Osteoblast (primary cell): ENCODE measurements around the gene SNX6. TPM values are rescaled to one million over a fixed set of nuclear protein-coding genes. Genes with fewer than 3 reads are reported as not detected.
"Not testable (repeated sequence)": the region's sequence is repeated elsewhere in the genome, so short reads cannot be mapped to it uniquely, and the experiment has no call there.

Experiments used
- DNase-seq: peaks from one replicate; pipeline ENCODE4 v3.0.0; 2011; ENCODE audit warnings: low spot score, mixed read lengths; ENCODE audit not compliant: insufficient read length; ENCODE audit errors: missing footprints
- H2AFZ ChIP-seq: 2 replicates; pipeline ENCODE4 v1.6.0; 2011; ENCODE audit warnings: mild to moderate bottlenecking, low read length
- H3K27ac ChIP-seq: 2 replicates; pipeline ENCODE4 v1.5.1; 2011; ENCODE audit warnings: mild to moderate bottlenecking, low read depth, low read length, moderate library complexity
- H3K27me3 ChIP-seq: 2 replicates; pipeline ENCODE4 v1.6.0; 2012; ENCODE audit warnings: mild to moderate bottlenecking, control low read depth, inconsistent platforms, low read length, moderate library complexity; ENCODE audit not compliant: insufficient read depth
- H3K36me3 ChIP-seq: 2 replicates; pipeline ENCODE4 v1.5.1; 2011; ENCODE audit warnings: mild to moderate bottlenecking, low read length, control low read depth, moderate library complexity; ENCODE audit not compliant: insufficient read depth
- H3K4me1 ChIP-seq: 2 replicates; pipeline ENCODE4 v1.5.1; 2011; ENCODE audit warnings: mild to moderate bottlenecking, low read length, control low read depth, moderate library complexity; ENCODE audit not compliant: insufficient read depth
- H3K4me2 ChIP-seq: 2 replicates; pipeline ENCODE4 v1.6.0; 2011; ENCODE audit warnings: mild to moderate bottlenecking, low read length; ENCODE audit not compliant: insufficient read depth
- H3K4me3 ChIP-seq: fragments of 200-600 bp; sonication (generic); 3 replicates; pipeline ENCODE4 v1.5.1; 2012; ENCODE audit warnings: mild to moderate bottlenecking, low read length, inconsistent platforms; ENCODE audit not compliant: insufficient read depth
- H3K79me2 ChIP-seq: 2 replicates; pipeline ENCODE4 v1.6.0; 2012; ENCODE audit warnings: mild to moderate bottlenecking, low read length, control low read depth, inconsistent platforms; ENCODE audit not compliant: insufficient read depth
- H3K9me3 ChIP-seq: 2 replicates; pipeline ENCODE4 v1.5.1; 2011; ENCODE audit warnings: low read depth, low read length, control low read depth
- H4K20me1 ChIP-seq: 2 replicates; pipeline ENCODE4 v1.6.0; 2012; ENCODE audit warnings: mild to moderate bottlenecking, low read length, control low read depth; ENCODE audit not compliant: insufficient read depth
- CTCF ChIP-seq: IDR thresholded peaks from 2 replicates; pipeline ENCODE4 v1.5.1; 2011; ENCODE audit warnings: mild to moderate bottlenecking, low read depth, low read length, moderate library complexity; ENCODE audit errors: extremely low read depth
- total RNA-seq: library from RNA; depleted of rRNA; stranded (reverse); fragments of >200 nt; gene quantifications from 2 replicates; pipeline ENCODE4 v1.2.3, GENCODE V29; 2012

The SNX6 gene
- total RNA-seq, 1 donor, result 177 TPM

GRCh38 chr14:34571771-34572170 lies 58.2 kb downstream of the SNX6 start:
- Histone ChIP-seq H3K36me3 (peaks cover 75% of the 10 kb centered on the region), H3K4me1 (no peaks in the 10 kb centered on the region), H2AFZ (no peak overlapping the region), H4K20me1 (no peaks in the 10 kb centered on the region), H3K4me2 (no peak overlapping the region), H3K9me3 (no peaks in the 10 kb centered on the region), H3K27ac (no peak overlapping the region), H3K4me3 (no peak overlapping the region), H3K27me3 (no peaks in the 10 kb centered on the region), H3K79me2 (no peaks in the 10 kb centered on the region)
- no peak for TF ChIP-seq CTCF
- no peak for DNase-seq

GRCh38 chr14:34569750-34570149 lies 60.2 kb downstream of the SNX6 start:
- no peak overlapping the region for H3K4me2 ChIP-seq
- no peaks in the 10 kb centered on the region for H4K20me1 ChIP-seq
- no peak overlapping the region for H3K4me3 ChIP-seq
- no peaks in the 10 kb centered on the region for H3K79me2 ChIP-seq
- H3K27ac ChIP-seq, result no peak overlapping the region
- no peak for DNase-seq
- peaks cover 76% of the 10 kb centered on the region for H3K36me3 ChIP-seq
- H2AFZ ChIP-seq, result no peak overlapping the region
- no peaks in the 10 kb centered on the region for H3K27me3 ChIP-seq
- TF ChIP-seq CTCF, result no peak
- no peaks in the 10 kb centered on the region for H3K9me3 ChIP-seq
- H3K4me1 ChIP-seq, result no peaks in the 10 kb centered on the region

- H4K20me1 ChIP-seq, result no peaks in the 10 kb centered on the region
- no peak overlapping the region for H2AFZ ChIP-seq
- no peak overlapping the region for H3K4me2 ChIP-seq
- no peak for DNase-seq
- no peaks in the 10 kb centered on the region for H3K27me3 ChIP-seq
- H3K4me3 ChIP-seq, result no peak overlapping the region
- H3K79me2 ChIP-seq, result no peaks in the 10 kb centered on the region
- H3K27ac ChIP-seq, result no peak overlapping the region
- peaks cover 82% of the 10 kb centered on the region for H3K36me3 ChIP-seq
- TF ChIP-seq CTCF, result no peak
- H3K9me3 ChIP-seq, result no peaks in the 10 kb centered on the region
- no peaks in the 10 kb centered on the region for H3K4me1 ChIP-seq
Measured at GRCh38 chr14:34568803-34569202, 61.1 kb downstream of the SNX6 start.

- H4K20me1 ChIP-seq, result no peaks in the 10 kb centered on the region
- no peaks in the 10 kb centered on the region for H3K79me2 ChIP-seq
- H3K9me3 ChIP-seq, result no peaks in the 10 kb centered on the region
- peaks cover 38% of the 10 kb centered on the region for H3K36me3 ChIP-seq
- TF ChIP-seq CTCF, result no peak
- no peak overlapping the region for H3K27ac ChIP-seq
- no peaks in the 10 kb centered on the region for H3K27me3 ChIP-seq
- no peak for DNase-seq
- no peak overlapping the region for H3K4me3 ChIP-seq
- H3K4me2 ChIP-seq, result no peak overlapping the region
- no peaks in the 10 kb centered on the region for H3K4me1 ChIP-seq
- no peak overlapping the region for H2AFZ ChIP-seq
Measured at GRCh38 chr14:34562776-34563150, 67.2 kb downstream of the SNX6 start.

DNA sequence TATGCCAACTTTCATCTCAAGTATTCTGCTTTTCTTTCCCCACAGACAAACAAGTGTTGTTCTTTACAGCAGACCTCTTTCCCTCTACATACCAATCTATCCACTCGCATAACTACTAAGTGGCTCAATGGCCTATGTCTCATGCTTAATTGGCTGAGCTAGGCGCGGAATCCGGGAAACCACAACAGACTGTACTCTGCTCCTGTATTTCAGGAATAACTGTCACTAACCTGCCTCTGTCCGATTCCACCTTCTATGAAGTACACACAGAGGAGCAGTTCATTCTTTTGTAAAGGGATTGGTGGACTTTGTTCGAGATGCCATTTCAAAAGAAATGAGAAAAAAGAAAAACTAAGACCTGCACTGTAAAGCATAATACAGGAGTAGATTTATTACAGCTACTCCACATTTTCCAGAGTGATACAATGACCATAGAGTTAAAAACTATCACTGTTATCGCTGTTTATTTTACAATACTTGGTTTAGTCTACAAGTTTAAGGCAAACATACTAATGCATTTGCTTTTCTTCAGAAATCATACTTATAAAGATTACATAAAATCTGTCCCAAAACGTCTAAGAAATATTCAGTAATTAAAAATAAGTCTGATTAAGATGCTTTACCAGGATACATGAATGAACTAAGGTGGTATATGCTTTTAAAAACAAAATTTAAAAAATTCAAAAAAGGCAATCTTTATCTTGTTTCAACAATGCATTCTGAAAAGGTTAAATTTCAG lies 67.7 kb downstream of the SNX6 start:
- H3K9me3 ChIP-seq, H2AFZ ChIP-seq, H3K4me3 ChIP-seq, H3K79me2 ChIP-seq, H3K27me3 ChIP-seq, DNase-seq, H3K4me2 ChIP-seq, H3K27ac ChIP-seq, H4K20me1 ChIP-seq, H3K4me1 ChIP-seq: not testable (repeated sequence)
- H3K36me3 ChIP-seq, result peaks cover 33% of the 10 kb centered on the region

GRCh38 chr14:34556498-34556829 lies 73.5 kb downstream of the SNX6 start:
- DNase-seq, H3K36me3 ChIP-seq, H3K4me3 ChIP-seq, H3K9me3 ChIP-seq, H3K4me1 ChIP-seq, H3K27ac ChIP-seq, H4K20me1 ChIP-seq, H3K79me2 ChIP-seq, H2AFZ ChIP-seq, H3K27me3 ChIP-seq, H3K4me2 ChIP-seq: not testable (repeated sequence)
